Astrocyte of the hippocampus (primary cell): ENCODE data around the gene SOWAHC.
A peak's percentile ranks its signal among the peaks of the same experiment; 100 is the strongest.
"Not testable (repeated sequence)": the region's sequence is repeated elsewhere in the genome, so short reads cannot be mapped to it uniquely, and the experiment has no call there.

ENCODE experiments used
- DNase-seq: peaks from one replicate; pipeline ENCODE4 v3.0.0; 2011; ENCODE audit warnings: low read depth, low spot score

SOWAHC gene

DNA sequence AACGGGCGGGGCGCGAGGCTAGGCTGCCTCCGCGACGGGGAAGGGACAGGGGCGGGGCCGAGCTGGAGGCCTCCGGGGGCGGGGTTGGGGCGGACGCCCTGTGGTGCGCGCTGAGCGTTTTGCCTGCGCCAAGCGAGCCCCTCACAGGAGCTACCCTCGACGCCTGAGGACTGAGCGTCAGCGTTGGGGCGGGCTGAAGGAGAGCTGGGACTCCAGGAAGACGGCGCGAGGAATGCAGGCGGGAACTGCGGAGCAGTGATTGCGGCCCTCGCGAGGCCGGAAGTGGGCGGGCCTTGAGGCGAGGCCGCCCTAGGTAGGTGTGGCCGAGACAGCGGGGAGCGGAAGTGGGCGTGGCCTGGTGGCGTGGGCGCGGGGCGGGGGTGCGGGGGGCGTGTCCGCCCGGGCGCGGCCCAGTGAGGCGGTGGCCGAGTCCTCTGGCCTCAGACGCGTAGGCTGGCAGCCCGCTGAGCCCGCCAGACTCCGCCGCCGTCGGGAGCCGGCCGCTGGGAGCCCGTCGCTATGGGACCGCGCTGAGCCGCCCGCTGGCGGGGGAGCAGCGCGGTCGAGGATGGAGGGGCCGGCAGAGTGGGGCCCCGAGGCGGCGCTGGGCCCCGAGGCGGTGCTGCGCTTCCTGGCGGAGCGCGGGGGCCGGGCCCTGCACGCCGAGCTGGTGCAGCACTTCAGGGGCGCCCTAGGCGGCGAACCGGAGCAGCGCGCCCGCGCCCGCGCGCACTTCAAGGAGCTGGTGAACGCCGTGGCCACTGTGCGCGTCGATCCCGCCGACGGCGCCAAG is at the start of gene SOWAHC, which contains the start of gene SEPTIN10:
TSS of gene SOWAHC (plus strand) at position 443 of the 793 bp plus-strand sequence. CDS start at position 569, 126 bp downstream.
TSS of gene SEPTIN10 (minus strand) at position 45 of the 793 bp plus-strand sequence. CDS start 139 bp downstream, outside the sequence.
- peak; percentile 100 for DNase-seq

DNA sequence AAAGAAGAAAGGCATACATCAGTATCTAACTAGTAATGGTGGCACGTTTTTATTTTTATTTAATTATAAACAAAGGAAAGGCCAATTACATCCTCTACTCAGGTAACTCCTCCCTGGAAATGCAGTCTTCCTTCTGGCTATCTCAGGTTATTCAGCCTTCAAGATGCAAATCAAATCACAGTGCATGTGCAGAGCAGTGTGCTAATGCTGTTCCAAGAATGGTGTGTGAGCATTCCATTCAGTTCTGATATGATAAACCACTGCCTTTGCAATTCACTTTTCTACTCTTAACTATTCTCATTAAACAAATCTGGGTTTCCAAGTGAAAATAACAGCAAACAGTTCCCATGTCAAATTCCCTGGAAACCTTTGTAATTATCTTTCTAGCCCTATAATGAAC is 38.8 kb upstream of the SOWAHC start:
- no peak for DNase-seq

DNA sequence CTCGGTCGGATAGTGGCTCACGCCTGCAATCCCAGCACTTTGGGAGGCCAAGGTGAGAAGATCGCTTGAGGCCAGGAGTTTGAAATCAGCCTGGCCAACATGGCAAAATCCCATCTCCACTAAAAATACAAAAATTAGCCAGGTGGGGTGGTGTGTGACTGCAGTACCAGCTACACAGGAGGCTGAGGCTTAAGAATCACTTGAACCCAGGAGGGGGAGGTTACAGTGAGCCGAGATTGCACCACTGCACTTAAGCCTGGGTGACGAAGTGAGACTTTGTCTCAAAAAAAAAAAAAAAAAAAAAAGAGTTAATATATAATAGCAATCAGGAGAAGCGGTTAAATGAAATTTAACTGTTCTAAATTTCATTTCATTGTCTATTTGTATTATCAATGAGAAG is 36.5 kb upstream of the SOWAHC start:
- DNase-seq = not testable (repeated sequence)

GRCh38 chr2:109582928-109583895 is 31.0 kb upstream of the SOWAHC start:
- DNase-seq = peak; percentile 52

DNA sequence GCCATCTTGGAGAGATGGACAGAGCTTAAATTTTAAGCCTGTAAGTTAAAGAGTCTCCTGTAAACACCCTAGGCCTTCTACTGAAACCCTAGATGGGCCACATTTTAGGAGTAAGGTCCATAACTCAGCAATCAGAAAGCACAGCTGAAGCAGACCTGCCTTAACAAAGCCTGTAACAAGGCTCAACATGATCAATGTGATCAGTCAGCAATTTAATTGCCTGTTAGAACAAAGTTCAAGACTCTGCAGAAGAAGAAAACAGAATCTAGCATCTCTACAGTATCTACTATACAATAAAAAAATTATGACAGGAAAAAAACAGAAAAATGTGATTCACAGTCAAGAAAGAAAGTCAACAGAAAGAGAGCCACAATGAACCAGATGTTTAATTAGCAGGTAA is 27.5 kb upstream of the SOWAHC start:
- DNase-seq = no peak

DNA sequence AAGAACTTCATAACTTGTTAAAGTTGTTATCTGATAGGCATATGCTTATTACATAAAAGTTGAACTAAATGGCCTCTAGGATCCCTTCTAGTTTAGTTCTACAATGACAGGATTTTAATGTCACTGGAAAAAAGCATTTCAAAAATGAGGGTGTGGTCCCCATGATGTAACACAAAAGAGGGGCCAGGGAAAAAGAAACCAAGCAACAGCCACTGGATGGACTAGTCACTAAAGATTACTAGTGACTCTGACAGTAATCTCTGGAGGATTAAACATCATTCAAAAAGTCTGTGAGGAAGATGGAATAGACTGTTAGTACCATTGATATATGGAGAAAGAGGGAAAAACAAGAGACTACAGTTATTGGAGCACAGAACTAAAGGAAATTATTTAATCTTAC is 23.0 kb upstream of the SOWAHC start:
- no peak for DNase-seq

GRCh38 chr2:109592905-109593304 is 21.3 kb upstream of the SOWAHC start:
- DNase-seq = no peak

DNA sequence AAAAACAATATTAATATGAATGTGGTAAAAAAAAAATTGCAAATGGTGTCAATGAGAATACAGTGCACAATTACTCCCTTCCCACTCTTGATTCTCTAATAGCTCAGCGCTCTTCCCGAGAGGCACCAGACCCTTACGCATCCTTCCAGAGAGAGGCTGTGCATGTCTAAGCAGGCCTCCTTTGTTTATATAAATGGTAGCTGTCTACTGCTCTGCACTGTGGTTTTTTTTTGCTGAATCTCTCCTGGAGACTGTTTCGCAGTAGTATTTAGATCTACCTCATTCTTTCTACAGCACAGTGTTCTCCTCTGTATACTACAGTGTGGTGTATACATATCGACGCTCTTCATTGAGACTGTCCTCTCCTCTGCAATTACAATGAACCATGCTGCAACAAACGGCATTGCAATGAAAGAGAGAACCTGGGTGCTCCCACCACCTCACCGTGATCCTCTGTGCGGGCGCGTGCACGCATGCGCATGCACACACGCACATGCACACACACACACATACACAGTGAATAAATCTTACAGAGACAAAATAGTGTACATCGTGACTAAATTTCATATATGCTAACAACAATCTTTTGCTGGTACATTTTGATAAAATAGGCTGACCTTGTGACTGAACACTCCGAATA is 19.8 kb upstream of the SOWAHC start:
- peak; percentile 49 for DNase-seq

DNA sequence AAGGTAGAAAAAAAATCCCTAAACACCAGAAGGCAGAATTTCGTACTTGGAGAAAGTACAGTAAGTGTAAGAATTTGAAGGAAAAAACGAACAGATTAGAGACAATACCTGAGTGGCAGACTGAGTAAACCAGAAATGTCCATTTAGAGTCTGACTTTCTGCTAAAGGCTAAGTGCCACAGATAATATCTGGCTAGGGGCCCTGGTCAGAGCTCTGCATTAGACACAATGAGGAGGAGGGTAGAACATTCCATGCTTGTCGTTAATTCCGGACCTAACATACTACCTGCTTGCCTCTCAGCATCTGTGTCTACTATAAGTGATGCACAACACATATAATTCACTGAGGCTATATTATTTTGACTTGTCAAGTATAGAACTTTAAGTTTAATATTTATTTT is 18.5 kb upstream of the SOWAHC start:
- no peak for DNase-seq

GRCh38 chr2:109597283-109597682 is 16.9 kb upstream of the SOWAHC start:
- no peak for DNase-seq

GRCh38 chr2:109601783-109602182 is 12.4 kb upstream of the SOWAHC start:
- DNase-seq = peak; percentile 65

GRCh38 chr2:109602617-109603188 is 11.5 kb upstream of the SOWAHC start:
- DNase-seq = no peak

- peak; percentile 42 for DNase-seq
These were observed 9.6 kb upstream of the SOWAHC start for GRCh38 chr2:109604597-109604996.

DNA sequence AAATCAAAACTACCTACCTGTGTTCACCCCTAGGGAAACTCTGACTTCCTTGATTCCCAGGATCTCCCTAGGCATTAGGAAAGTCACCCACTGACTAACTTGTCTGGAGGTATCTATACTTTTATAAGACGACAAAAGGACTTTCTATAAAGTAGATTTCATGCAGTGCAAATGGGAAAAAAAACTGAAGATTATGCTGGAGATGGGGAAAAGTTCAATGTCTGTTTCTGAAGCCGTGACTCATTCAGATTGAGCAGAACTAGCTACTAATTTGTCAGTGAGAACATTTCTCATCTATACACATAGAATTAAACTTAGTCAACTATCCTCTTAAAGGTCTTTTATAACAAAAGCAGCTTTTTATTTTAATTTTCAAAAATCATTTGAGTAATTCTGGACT is 6.4 kb upstream of the SOWAHC start:
- DNase-seq = no peak

DNA sequence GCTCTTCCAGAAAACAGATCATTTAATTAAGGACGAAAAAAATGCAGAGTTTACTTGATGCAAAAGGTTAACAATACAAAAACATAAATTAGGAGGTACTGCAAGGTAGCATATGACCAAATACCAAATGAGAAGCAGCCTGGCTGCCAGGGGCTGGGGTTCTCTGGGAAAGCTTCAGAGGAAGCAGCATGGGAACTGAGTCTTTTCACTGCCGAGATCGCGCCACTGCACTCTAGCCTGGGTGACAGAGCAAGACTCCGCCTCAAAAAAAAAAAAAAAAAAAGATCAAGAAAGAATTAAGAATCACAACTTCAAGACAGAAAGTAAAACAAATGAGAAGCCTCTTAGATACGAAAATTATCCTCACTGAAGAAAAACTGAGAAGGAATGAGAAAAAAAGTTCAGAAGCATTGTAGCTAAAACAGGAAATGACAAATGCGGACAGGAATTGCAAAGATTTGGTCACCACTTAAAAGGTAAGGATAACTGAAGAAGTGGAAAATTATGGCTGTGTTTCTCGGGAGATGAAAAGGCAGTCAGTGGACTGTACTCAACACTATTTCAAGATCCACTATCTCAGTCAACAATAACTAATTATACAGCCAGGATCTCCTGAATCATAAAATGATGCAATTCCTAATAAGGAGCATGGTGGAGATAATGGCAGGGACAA is 4.7 kb upstream of the SOWAHC start:
- peak; percentile 67 for DNase-seq

- peak; percentile 36 for DNase-seq
These were observed 2.6 kb upstream of the SOWAHC start for GRCh38 chr2:109611467-109612095.

- DNase-seq = peak; percentile 76
These were observed 863 bp upstream of the SOWAHC start for GRCh38 chr2:109613081-109613921.

- DNase-seq = no peak
These were observed 812 bp downstream of the SOWAHC start for GRCh38 chr2:109614715-109615636.
